HG02610 (cell line): ENCODE data around the gene PTBP2.
"Not testable (repeated sequence)": the region's sequence is repeated elsewhere in the genome, so short reads cannot be mapped to it uniquely, and the experiment has no call there.

Experiments
- ATAC-seq: cut with Tn5 transposase; IDR thresholded peaks from one replicate; pipeline ENCODE4 v1.9.1; 2021; ENCODE audit warnings: mild to moderate bottlenecking, moderate library complexity; ENCODE audit not compliant: unreplicated experiment

The PTBP2 gene

GRCh38 chr1:96730574-96731298, 9.2 kb downstream of the PTBP2 start:
- no peak for ATAC-seq

DNA sequence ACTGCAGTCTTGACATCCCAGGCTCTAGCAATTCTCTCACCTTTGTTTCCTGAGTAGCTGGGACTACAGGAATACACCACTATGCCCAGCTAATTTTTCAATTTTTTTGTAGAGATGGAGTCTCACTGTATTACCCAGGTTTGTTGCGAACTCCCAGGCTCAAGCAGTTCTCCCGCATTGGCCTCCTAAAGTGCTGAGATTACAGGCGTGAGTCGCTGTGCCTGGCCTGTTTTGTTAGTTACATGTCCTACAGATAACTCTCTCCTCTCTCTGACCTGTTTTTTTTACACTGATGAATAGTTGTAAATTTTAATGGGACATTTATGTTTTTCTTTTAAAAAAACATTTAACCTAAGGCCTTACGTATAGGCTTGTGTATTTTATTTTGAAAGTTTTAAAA, 19.8 kb downstream of the PTBP2 start:
- ATAC-seq: no peak

GRCh38 chr1:96746440-96747420, 25.1 kb downstream of the PTBP2 start:
- ATAC-seq: no peak

DNA sequence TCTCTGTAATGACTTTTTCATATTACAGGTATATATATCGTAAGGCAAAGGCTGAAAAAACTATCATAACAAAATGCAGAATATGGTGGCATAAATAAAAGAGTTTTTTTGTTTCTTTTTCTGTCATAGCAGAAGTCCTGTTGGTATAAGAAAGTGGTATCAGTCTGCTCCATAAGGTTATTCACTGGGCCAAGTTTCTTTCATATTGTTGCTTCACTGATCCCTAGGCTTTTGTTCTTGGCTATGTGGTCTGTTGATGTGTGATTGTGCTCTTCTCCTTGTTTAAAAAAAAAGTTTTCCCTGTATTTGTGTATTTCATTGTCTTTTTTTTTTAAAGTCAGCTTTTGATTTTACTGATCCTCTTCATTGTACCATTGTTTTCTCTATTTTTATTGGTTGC, 26.0 kb downstream of the PTBP2 start:
- no peak for ATAC-seq

DNA sequence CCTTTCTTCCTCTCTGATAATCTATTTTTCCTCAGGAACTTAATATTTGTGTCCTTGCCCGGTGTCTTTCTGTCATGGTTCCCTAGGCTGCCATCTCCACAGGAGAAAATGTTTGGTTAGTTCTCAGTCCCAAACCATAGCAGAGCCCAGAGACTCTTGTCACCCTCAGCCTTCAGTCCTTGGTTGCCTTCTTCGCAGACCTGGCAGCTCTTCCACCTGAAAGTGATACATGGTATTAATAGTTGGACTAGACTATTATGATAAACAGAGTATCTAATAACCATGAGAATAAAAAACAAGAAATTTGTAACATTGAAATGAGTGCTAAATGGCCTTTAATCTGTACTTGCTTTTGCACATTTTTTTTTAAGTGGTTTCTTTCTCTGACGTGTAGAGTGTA, 26.5 kb downstream of the PTBP2 start:
- ATAC-seq: no peak

DNA sequence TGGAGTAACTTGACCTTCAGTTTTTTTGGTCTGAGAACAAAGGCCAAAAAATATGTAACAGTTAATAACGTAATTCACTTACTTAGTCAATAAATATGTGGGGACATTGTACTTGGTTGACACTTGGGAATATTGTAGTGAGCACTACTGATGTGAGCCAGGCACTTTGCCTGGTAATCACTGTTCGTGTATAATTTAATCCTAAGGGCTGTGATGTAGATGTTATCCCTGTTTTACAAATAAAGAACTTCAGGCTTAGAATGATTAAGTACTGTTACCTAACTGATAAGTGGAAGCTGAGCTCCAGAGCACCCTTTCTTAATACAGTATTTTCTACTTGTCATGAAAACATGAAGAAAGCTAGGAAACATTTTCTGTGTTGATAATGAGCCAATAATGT, 28.0 kb downstream of the PTBP2 start:
- no peak for ATAC-seq

DNA sequence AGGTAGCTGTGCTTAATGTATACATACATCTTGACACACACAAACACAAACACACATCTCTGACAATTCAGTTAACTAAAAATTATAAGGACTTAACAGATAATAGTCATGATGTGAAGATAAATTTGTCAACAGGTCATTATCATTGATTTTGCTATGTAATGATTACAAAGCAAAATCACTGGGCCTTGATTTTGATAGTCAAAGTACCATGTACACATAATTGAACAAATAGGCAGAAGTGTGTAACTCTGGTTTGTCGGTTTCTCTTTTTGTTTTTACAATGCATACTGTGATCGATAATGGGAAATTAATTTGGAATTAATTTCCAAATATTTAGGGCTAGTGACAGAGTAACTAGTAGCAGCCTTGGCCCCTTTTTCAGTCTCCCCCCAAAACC, 30.8 kb downstream of the PTBP2 start:
- ATAC-seq: no peak

DNA sequence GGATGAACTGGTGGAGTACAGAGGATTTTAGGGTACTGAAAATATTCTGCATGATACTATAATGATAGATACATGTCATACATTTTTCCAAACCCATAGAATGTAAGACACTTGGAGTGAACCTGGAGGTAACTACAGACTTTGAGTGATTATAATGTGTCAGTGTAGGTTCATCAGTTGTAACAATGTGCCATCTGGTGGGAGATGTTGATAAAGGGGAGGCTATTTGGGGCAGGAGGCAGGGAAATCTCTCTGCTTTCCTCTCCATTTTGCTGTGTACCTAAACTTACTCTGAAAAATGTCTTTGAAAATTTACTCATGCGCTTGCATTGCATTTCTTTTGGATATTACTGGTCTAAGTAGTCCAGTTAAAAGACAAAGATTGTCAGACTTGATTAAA, 35.2 kb downstream of the PTBP2 start:
- ATAC-seq: no peak

DNA sequence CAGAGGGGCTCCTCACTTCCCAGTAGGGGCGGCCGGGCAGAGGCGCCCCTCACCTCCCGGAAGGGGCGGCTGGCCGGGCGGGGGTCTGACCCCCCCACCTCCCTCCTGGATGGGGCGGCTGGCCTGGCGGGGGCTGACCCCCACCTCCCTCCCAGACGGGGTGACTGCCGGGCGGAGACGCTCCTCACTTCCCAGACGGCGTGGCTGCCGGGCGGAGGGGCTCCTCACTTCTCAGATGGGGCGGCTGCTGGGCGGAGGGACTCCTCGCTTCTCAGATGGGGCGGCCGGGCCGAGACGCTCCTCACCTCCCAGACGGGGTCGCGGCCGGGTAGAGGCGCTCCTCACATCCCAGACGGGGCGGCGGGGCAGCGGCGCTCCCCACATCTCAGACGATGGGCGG, 41.0 kb downstream of the PTBP2 start:
- not testable (repeated sequence) for ATAC-seq

DNA sequence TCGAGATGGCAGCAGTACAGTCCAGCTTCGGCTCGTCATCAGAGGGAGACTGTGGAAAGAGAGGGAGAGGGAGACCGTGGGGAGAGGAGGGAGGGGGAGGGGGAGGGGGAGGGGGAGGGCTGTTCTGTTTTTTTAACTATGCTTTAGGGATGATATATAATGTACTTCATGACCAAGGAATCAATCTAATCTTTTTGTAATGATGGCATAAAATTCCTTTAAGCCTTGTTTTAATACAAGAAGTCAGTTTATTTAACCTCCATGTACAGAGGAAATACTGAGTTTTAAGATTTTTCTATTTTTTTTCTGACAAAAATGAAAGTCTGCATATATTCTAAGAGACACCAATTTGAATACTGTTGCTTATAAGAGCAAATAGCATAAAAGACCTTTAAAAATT, 41.9 kb downstream of the PTBP2 start:
- no peak for ATAC-seq

GRCh38 chr1:96764469-96764868, 42.9 kb downstream of the PTBP2 start:
- no peak for ATAC-seq

GRCh38 chr1:96771847-96772246, 50.3 kb downstream of the PTBP2 start:
- no peak for ATAC-seq

DNA sequence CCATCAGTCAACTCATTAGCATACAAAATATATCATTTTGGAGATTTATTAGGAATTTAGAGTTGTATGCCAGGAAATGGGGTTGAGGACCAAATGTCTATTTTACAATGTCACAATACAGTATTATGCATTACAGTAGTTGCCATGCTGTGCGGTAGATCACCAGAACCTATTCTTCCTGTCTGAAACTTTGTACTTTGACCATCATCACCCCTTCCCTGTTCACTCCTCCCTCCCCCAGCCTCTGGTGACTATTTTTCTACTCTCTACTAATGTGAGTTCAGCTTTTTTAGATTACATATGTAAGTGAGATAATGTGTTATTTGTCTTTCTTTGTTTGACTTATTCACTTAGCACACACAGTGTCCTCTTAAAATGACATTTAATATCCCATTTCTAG, 50.8 kb downstream of the PTBP2 start:
- ATAC-seq: no peak

DNA sequence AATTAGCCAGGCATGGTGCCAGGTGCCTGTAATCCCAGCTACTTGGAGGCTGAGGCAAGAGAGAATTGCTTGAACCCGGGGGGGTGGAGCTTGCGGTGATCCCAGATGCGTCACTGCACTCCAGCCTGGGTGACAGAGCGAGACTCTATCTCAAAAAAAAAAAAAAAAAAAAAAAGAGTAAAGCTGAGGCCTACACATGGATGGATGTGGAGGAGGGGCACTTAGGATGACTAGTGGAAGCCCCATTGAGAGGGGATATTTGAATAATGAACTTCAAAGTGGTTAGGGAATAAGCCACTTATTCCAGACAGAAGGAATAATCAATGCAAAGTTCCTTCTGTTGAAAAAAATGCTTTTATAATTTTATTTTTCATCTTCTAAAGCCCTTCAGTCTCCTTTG, 51.4 kb downstream of the PTBP2 start:
- no peak for ATAC-seq

DNA sequence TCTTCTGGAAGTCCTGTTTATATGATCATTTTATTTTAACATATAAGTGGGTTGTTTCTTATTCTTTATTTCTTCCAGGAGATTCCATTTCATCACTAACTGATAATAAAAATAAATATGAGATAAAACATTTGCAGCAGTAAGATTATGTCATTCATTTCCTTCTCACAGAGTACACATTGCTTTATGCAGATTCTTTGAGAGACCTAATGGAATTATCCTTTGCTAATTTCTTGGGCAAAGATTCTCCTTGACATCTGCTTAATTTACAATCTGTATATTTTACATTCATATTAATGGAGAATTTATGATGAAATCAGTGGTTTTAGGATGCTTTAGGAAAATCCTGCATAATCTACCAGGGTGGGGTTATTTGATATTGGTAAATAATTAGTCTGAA, 60.6 kb downstream of the PTBP2 start:
- no peak for ATAC-seq

GRCh38 chr1:96782856-96783255, 61.3 kb downstream of the PTBP2 start:
- no peak for ATAC-seq

DNA sequence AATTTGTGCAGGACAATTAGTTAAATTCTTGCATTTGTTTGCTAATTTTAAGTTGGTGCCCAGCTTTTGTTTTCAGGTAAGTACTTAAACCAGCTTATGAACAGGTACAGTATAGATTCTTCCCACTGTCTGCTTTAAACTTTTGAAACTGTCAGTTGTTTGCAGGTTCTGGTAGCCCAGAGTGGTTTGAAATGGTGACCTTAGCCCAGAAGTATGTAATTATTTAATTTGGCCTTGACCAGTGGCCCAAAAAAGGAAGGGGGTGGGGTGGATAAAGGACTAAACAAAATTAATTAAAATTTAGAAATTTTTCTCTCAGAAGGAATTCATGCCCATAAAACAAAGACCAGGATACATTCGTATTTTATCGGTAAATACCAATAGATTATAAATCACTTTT, 69.0 kb downstream of the PTBP2 start:
- ATAC-seq: no peak

GRCh38 chr1:96792220-96792619, 70.6 kb downstream of the PTBP2 start:
- ATAC-seq: no peak

DNA sequence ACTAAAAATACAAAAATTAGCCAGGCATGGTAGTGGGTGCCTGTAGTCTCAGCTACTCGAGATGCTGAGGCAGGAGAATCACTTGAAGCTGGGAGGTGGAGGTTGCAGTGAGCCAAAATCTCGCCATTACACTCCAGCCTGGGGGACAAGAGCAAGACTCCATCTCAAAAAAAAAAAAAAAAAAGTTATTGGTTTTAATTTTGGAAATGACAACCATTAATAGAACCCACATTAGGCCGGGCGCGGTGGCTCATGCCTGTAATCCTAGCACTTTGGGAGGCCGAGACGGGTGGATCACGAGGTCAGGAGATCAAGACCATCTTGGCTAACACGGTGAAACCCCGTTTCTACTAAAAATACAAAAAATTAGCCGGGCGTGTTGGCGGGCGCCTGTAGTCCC, 80.1 kb downstream of the PTBP2 start:
- not testable (repeated sequence) for ATAC-seq

DNA sequence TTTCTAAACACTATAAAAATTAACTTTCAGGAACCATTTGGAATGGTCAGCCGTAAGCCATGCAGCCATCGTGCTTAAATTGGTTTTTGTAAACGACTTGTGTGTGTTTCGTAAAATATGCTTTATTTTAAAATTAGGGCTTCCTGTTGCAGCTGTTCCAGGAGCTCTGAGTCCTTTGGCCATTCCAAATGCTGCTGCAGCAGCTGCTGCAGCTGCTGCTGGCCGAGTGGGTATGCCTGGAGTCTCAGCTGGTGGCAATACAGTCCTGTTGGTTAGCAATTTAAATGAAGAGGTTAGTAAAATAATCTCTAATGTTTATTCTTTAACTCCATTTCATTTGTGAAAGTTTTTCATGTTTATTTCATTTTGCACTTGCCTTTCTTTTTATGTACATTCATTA, 83.1 kb downstream of the PTBP2 start:
- no peak for ATAC-seq

GRCh38 chr1:96808191-96808590, 86.6 kb downstream of the PTBP2 start:
- no peak for ATAC-seq

DNA sequence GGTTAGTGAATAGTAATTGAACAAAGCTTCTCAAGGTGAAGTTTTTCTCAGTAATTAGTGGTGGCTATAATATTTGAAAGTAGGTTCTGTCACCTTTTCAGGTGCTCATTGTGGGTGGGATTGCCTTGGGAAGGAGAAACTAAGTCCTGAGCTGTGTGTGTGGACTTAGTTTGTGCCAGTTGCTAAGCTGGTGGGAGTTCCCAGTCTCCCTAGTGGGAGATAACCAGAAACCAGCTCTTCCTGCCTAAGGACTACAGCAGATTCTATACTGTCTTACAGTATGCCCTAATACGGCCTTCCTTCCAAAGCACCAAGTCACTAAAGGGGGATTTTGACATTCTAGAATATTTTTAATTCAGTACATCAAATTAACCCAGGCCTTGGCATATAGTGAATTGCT, 94.3 kb downstream of the PTBP2 start:
- no peak for ATAC-seq
